Right kidney (tissue), 1 donor: ENCODE results near the gene IQCM.
"Not testable (repeated sequence)": the region's sequence is repeated elsewhere in the genome, so short reads cannot be mapped to it uniquely, and the experiment has no call there.

Experiments
- DNase-seq: peaks from one replicate; pipeline ENCODE4 v3.0.0-alpha.2; 2016

IQCM gene

DNA sequence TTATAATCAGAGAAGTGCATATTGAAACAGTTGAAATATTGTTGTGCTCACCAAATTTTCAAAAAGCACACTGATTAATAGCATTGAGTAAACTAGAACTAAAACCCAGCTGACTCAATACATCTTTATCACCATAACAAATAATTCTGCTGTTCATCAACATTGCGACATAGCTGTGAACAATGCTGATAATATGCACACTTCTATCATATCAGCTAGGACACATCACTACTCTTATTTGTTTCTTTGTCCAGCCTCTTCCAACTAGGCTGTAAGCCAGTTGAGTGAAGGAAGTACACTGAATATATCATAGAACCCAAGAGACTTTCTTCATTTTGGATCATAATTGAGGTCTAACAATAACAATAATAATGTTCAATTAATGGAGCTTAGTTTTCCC is 349.7 kb downstream of the IQCM start:
- DNase-seq, result no peak

DNA sequence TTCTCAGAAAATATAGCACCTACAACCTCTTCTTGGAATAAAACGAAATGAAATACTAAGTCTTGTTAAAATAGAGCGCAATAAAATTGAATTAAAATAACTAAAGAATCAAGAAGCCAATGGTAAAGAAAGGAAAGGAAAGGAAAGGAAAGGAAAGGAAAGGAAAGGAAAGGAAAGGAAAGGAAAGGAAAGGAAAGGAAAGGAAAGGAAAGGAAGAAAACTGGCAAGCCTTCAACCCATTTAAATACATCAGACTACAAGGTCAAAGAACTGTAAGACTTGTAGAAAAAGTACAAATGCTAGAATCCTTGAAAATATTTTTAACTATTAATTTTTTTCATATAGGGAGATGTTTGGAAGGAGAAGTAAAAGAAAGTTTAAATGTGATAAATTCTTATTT is 372.1 kb downstream of the IQCM start:
- no peak for DNase-seq

- no peak for DNase-seq
Measured at GRCh38 chr4:149441338-149441737, 374.3 kb downstream of the IQCM start.

- DNase-seq, result no peak
Measured at GRCh38 chr4:149426461-149426860, 389.2 kb downstream of the IQCM start.

DNA sequence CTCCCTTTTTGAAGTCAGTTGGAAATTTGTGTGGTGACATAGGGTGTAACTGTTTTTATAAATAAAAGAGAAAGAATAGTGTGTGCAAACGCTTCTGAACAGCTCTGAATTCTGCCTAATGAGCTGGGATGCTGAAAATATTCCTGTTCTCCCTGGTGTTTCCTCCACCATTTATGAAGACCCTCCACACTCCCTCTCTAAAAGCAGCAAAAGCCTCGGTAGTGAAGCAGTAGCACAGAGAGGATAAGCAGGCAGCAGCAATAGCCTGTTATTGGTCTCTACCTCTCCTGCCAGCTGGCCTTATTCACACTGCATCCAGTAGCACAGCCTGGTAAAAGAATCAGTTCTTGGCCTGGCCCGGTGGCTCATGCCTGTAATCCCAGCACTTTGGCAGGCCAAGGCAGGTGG is 406.1 kb downstream of the IQCM start:
- no peak for DNase-seq

GRCh38 chr4:149409146-149409545 is 406.5 kb downstream of the IQCM start:
- no peak for DNase-seq

DNA sequence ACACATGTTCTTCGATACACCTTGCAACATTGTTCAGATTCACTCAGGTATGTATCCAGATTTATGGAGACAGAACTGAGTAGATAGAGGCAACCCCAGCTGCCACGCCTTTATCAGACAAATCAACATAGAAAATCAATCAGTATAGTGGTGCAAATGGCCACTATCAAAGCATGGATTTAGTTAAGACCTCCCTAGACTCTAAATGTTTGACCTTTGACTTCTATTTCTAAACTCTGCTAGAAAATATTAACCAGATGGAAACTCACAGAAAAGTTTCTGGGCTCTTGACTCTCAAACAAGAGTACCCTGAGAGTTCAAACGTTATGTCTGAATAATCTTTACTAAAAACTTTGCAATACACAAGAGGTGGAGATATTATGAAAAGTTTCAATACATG is 411.5 kb downstream of the IQCM start:
- no peak for DNase-seq

- no peak for DNase-seq
Measured at GRCh38 chr4:149403081-149403480, 412.6 kb downstream of the IQCM start.

DNA sequence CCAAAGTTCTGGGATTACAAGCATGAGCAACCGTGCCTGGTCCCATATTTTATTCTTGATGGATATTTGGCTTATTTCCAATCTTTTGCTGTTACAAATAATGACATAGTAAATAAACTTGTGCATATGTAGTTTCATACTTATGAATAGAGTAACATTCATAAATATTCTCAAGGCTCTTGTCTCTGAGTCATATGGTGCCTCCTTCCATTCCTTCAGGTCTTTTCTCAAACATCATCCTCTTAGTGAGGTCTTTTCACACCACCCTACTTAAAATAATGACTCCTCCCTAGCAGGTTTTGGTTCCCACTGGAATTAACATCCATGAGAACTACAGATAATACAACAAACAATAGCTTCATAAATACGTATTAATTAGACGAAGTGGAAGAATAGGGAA is 416.6 kb downstream of the IQCM start:
- DNase-seq, result no peak

GRCh38 chr4:149370785-149371420 is 444.7 kb downstream of the IQCM start:
- DNase-seq, result no peak

DNA sequence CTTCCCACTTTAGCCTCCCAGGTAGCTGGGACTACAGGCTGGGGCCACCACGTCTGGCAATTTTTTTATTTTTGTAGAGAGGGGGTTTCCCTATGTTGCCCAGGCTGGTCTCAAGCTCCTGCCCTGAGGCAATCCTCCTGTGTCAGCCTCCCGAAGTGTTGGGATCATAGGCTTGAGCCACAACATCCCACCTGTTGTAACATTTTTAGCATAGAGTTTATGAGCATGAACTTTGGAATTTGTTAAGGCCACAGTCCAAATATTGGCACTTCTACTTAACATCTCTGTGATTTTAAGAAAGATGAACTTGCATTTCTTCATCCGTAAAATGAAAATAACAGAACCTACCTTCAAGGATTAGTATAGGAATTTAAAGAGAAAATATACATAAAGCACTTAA is 445.6 kb downstream of the IQCM start:
- DNase-seq, result no peak

DNA sequence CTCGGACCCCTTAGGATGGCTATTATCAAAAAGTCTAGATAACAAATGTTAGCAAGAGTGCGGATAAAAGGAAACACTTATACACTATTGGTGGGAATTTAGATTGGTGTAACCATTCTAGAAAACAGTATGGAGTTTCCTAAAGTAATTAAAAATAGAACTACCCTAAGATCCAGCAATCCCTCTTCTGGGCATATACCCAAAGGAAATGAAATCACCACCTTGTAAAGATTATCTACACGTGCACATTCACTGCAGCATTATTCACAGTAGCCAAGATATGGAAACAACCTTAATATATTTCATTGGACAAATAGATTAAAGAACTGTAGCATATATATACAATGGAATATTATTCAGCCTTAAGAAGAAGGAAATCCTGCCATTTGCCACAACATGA is 462.4 kb downstream of the IQCM start:
- DNase-seq, result no peak

DNA sequence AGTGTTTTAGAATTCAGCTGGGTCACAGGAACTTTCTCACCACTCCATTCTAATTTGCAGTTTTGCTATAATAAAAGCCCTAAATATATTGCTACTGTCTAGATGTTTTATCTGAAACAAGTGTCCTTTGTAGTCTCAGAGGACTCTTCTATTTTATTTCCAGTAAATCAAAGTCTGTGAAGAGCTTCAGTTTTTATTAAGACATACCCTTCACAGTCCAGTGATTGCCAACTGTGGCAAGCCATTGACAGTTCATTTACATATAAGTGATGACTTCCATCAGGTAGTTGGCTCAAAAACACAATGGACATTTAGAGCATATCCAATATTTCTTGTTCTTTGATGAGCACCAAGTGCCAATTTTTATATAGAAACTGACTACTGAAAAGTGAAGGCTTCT is 466.1 kb downstream of the IQCM start:
- no peak for DNase-seq

DNA sequence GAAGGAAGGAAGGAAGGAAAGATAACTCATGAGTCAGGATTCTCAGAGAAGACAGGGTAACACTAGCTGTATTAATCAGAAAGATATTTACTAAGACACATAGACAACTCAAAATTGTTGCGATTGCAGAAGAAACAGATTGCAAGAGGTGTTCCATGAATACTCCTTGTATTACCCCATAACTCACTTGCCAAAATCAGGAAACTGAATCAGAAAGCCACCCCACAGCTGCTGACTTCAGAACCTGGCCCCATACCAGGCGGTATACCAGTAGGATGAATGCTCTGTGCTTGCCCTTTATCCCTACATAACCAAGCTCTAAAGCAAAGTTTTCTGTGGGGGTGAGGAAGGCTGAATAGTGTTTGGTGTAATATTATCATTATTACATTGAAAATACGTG is 468.5 kb downstream of the IQCM start:
- no peak for DNase-seq

DNA sequence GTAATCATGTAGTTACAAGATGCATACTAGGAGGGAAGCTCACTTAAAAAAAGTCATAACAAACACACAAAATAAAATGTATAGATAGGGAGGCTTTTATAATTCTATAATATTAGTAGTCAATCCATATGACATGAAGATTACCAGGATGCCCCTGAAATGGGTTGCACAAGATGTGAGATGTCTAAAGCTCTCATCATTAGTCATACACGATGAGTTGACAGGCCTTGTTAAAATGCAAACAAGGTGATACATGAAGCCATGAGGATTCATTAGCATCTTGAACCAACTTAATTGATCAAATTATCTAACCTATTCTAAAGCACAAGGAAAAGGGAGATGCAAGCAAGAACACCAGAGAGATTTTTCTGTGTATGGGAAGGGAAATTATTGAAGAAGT is 470.2 kb downstream of the IQCM start:
- no peak for DNase-seq

- no peak for DNase-seq
Measured at GRCh38 chr4:149344436-149344835, 471.2 kb downstream of the IQCM start.

DNA sequence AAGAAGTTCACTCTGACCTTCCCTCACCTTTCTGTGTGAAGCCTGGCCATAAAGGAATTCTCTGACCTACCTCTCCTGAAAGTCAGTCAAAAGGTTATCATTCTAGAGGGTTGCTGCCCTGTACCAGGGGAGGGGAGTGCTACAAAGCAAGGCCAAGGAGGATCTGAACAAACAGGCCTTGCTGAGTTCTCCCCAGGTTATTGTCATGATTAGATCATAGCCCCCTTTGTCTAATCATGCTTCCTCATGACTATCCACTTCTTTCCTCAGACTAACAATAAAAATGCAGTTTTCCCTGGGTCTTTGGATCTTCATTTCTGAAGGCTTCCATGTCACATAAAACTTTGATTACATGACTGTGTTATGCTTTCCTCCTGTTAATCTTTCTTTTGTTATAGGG is 472.0 kb downstream of the IQCM start:
- DNase-seq, result no peak

DNA sequence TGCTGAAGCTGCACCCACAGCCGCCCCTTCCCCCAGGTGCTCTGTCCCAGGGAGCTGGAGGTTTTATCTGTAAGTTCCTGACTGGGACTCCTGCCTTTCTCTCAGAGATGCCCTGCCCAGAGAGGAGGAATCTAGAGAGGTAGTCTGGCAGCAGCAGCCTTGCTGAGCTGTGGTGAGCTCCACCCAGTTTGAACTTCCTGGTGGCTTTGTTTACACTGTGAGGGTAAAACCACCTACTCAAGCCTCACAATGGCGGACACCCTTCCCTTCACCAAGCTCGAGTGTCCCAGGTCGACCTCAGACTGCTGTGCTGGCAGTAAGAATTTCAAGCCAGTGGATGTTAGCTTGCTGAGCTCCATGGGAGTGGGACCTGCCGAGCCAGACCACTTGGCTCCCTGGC is 474.5 kb downstream of the IQCM start:
- DNase-seq, result not testable (repeated sequence)

- no peak for DNase-seq
Measured at GRCh38 chr4:149328161-149328560, 487.5 kb downstream of the IQCM start.

DNA sequence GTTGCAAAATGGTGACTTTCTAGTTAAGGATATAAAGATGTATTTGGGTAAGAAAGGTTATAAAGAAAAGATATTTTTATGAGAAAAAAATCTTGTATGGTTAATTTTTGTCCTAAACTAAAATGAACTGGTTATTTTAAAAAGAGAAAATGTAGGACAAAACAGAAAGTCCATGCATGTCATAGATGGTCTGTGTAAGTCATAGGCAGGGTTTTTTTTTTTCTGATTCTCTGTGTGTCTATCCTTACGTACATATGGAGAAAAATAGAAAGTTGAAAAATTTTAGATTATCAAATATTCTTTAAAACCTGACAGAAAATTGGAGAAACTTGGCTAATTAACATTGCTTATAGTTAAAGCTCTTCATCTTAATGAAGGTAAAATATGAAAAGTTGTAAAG is 493.4 kb downstream of the IQCM start:
- no peak for DNase-seq

DNA sequence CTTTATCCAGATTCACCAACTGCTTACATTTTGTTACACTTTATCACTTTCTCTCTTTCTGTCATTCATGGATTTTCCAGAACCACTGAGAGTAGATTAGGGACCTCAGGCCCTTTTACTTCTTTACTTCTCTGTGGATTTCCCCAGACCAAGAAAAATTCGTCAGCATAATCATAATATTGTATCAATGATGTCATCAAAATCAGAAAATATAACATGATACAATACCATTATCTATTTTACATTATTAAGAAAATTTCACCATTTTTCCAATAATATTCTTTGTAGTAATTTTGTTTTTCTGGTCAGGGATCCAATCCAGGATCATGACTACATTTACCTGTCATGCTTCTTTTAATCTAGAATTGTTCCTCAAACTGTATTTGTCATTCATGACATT is 494.2 kb downstream of the IQCM start:
- DNase-seq, result no peak

GRCh38 chr4:149311076-149311475 is 504.6 kb downstream of the IQCM start:
- DNase-seq, result no peak

DNA sequence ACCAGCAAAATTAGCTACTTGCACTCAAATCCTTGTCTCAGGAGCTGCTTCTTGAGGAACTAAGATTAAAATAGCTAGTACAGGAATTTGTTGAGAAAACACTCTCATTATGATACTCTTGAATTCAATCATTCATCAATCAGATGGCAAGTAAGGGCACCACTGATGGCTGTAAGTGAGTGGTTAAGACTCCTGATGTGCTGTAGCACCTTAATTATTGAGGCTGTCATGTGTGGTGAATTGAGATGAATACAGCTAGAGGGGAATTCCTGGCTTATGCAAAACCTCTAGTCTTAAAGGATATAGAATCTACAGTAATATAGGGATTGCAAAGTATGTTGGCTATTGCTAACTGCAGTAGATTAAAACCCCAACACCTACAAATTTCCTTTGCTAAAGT is 509.1 kb downstream of the IQCM start:
- no peak for DNase-seq
